NCI-H2107 treated with DMSO at 0.1 percent for 48 hours (cell line): ENCODE measurements around the gene HS3ST6.
"Not testable (repeated sequence)": the region's sequence is repeated elsewhere in the genome, so short reads cannot be mapped to it uniquely, and the experiment has no call there.

Source experiments
- DNase-seq: peaks from one replicate; lab custom pipeline; 2025; ENCODE audit not compliant: unreplicated experiment; lab: John Stamatoyannopoulos, UW

HS3ST6 gene

GRCh38 chr16:1947369-1947670, 29.1 kb upstream of the HS3ST6 start:
- DNase-seq, result no peak

DNA sequence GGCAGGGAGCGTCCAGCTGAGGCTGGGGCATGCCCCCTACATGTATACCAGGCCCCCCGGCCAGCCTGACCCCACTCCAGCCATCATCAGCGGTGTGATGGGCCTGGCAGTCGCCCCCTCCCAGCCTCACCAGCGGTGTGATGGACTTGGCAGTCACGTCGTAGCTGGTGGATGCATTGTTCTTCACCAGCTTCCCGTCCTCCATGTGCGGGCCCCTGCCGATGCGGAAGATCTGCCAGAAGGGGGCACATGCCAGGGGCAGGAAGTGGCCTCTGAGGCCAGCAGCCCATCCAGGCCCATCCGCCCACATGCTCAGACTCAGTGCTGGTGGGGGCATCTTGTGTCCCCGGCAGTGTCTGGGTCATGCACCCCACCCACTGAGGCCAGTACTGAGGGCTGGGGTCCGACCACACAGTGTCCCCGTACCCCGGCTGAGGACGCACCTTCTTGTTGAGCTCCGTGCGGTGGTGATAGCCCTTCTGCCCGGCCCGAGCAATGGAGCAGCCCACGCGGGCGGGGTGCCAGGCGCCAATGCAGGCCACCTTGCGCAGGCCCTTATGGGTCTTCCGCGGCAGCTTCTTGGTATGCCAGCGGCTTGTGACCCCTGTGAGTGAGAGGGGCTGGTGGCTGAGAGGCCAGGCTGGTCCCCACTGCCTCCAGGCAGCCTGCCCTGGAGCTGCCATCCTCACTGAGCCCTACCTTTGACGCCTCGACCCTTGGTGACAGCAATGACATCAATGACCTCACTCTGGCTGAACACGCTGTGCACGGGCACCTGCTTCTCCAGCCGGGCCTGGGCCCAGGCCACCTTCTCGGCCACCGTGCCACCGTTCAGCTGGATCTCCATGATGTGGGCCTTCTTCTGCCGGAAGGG, 28.5 kb upstream of the HS3ST6 start:
- no peak for DNase-seq

DNA sequence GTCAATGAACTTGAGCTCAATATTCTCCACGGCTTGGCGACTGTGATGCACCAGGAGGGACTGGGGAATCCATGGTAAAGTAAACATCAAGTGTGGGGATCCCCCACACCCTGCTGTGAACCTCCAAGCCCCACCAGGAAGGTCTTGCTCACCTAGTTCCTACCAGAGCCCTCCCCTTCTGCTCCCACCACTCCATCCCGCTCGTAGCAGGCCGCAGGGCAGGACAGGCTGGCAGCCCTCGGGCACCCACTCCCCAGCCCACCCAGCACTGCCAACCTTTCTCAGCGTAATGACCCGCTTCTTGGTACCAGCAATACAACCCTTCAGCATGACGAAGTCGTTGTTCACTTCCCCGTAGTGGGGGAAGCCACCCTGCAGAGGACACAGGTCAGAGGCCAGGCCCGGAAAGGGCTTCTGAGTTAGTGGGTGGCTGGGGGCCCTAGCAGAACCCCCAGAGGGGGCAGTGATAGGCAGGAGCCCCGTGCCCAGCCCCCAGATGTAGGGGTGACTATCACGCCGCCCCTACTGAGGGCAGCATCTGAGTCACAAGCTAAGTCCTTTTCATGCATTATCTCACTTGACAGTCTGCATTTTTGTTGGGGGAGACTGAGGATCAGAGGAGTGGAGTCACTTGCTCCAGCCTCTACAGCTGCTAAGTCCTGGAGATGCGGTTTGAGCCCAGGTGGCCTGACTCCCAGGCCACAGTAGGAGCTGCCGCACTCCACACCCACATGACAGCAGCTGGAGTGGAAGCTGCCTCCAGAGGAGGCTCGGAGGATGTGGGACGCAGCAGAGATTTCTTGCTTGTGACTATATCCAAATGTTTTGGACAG, 27.6 kb upstream of the HS3ST6 start:
- DNase-seq, result no peak

- no peak for DNase-seq
These were observed 26.5 kb upstream of the HS3ST6 start for GRCh38 chr16:1944612-1945199.

- DNase-seq, result peak; percentile 96
These were observed 24.9 kb upstream of the HS3ST6 start, which contains the start of gene MSRB1 for GRCh38 chr16:1942810-1943726. TSS of gene MSRB1 (minus strand) at chr16:1943199. CDS start at chr16:1943156, 43 bp downstream.

DNA sequence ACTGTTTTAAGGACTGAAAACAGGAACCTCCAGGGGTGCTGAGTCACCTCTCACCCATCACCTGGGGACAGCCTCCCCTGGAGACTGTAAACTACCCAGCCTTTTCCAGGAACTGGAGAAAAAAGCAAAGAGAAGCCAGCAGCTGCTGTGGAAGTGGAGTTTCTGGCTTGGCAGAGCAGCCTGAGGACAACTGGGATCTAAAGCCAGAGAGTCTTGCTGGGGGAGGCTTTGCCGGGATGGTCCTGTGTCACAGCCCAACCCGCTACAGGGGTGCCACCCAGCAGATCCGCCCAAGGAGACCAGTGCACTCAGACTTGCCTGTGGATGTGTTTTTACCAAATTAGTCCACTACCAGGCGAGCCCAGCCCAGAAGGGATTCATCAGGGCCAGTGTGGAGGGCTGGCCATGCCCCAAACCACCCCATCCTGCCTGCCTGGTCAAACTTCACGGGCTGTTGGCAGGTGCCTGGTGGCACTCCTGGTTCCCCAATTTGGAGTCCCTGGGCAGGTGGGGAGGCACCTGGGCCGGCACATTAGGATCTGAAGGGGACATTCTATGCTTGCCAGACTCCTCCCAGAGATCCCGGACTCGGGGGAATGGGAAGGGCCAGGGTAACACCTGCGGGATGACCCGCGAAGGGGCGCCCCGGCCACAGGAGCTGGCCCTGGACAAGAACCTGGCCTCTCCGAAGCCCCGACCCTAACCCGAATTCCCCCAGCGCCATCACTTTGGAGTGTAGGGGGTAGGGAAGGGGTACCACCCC, 24.0 kb upstream of the HS3ST6 start:
- DNase-seq, result no peak

DNA sequence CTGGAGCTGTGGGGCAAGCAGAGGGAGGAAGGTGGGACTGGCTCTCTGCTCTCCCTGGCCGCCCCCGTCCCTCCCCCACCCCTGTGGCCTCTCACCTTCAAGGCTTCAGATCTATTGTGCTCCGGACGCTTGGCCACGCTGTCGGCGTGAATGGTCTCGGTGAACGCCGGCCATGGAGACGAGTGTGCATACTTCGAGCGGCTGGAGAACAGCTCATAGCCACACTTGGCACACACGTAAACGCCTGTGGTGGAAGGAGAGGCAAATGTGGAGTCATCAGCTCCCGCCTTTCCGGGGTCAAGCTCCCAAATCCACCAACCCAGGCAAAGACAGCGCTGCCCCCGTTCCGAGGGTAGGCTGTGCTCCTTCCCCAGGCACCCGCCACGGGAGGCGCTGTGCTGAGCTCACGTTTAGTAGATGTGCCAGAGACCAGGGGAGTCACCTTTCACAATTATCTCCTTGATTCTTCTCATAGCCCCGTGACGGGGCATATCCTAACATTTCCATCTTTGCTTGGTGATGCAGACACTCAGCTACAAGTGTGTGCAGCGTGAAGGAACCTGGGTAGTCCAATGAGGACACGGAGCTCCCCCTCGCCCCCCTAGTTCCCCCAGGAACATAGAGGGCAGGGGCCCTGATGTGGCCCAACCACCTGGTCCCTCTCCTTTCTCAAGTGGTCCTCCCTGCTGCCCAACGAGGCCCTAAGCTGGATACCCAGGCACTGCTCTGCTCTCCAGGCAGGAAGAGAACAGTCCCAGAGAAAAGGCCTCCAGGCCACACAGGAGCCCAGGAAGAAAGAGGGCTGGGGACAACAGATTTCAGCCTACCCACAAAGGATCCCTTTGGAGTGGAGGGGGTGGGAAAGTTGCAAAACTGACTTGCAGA, 23.2 kb upstream of the HS3ST6 start:
- DNase-seq, result no peak

GRCh38 chr16:1940273-1941161, 22.3 kb upstream of the HS3ST6 start:
- DNase-seq, result no peak

GRCh38 chr16:1939833-1940232, 21.6 kb upstream of the HS3ST6 start:
- not testable (repeated sequence) for DNase-seq

- DNase-seq, result no peak
These were observed 20.7 kb upstream of the HS3ST6 start for GRCh38 chr16:1938910-1939309.

DNA sequence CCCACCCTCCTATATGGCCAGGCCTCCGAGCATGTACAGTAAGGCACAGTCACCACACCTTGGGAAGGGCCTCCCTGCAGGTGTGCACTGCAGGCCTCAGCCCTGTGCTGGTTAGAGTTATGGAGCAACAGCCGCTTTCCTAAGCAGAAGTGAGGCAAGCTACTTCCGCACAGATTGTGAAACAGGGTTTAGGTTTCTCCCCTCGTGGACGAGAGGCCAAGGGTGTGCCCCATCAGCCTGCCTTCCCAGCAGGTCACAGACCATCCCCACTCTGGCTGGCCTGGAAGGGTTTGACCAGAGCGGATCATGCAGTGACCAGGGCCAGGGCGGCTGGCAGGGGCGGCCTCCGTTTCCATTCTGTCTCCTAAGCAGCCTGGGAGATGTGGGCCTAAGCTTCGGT, 20.1 kb upstream of the HS3ST6 start:
- DNase-seq, result no peak

DNA sequence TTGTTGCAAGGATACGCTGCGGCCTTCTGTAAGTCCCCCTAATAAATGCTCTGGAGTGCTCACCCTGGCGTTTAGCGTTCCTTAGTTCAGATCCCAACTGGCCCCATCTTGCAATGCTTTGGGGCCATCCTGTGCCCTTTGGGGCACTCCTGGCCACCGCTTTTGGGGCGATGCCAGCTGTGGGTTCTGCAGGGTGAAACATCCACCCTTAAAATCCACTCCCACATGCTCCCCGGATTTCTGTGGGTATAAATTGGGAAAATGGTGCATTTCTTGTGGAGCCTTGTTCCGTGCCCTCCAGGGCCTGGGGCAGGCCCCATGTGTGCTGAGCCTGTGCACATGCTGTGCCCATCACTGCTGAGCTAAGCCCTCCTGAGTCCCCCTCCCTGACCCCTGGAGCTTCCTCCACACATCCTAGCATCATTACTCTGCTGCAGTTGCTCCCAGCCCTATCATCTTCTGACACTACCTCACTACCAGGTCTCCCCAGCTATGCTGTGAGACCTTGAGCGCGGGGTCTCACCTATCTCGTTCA, 18.8 kb upstream of the HS3ST6 start:
- DNase-seq, result no peak

- DNase-seq, result no peak
These were observed 15.0 kb upstream of the HS3ST6 start for GRCh38 chr16:1933097-1933661.

GRCh38 chr16:1932050-1933028, 14.1 kb upstream of the HS3ST6 start:
- DNase-seq, result peak; percentile 24

- DNase-seq, result no peak
These were observed 12.1 kb upstream of the HS3ST6 start for GRCh38 chr16:1930338-1930720.
